WTC11 (cell line): ENCODE data around the gene ATM. TPM values are rescaled to one million over a fixed set of nuclear protein-coding genes. Genes with fewer than 3 reads are reported as not detected.

Experiments
- ATAC-seq: fragments of 200-7000 bp; cut with Tn5 transposase; 2 replicates; pipeline ENCODE4 v1.10.0; 2021; ENCODE audit warnings: mild to moderate bottlenecking, moderate library complexity
- CTCF ChIA-PET: fragments of 300-600 bp; sonication (Branson Sonifier 250); formaldehyde crosslinking; loops from one replicate; lab custom pipeline; 2021; ENCODE audit warnings: antibody characterized with exemption; lab: Charles Lee
- POLR2A ChIA-PET: fragments of 350-600 bp; sonication (Branson Sonifier 250); formaldehyde crosslinking; loops from one replicate; lab custom pipeline; 2021; ENCODE audit warnings: antibody characterized with exemption; lab: Charles Lee
- DNase-seq: peaks from one replicate; pipeline ENCODE4 v3.0.0; 2021; ENCODE audit warnings: low spot score
- H3K27ac Mint-ChIP-seq: 2 replicates; pipeline ENCODE4 v1.8.0; 2021; ENCODE audit warnings: mixed read lengths
- H3K27me3 Mint-ChIP-seq: 2 replicates; pipeline ENCODE4 v1.8.0; 2021; ENCODE audit warnings: low read depth, mild to moderate bottlenecking, moderate library complexity, mixed read lengths
- H3K36me3 Mint-ChIP-seq: 2 replicates; pipeline ENCODE4 v1.8.0; 2021; ENCODE audit warnings: mixed read lengths
- H3K4me1 Mint-ChIP-seq: 2 replicates; pipeline ENCODE4 v1.8.0; 2022; ENCODE audit warnings: mixed read lengths
- H3K4me3 Mint-ChIP-seq: 2 replicates; pipeline ENCODE4 v1.8.0; 2021; ENCODE audit warnings: mild to moderate bottlenecking, moderate library complexity, mixed read lengths
- H3K9me3 Mint-ChIP-seq: 2 replicates; pipeline ENCODE4 v1.8.0; 2021; ENCODE audit warnings: mixed read lengths
- AR ChIP-seq: fragments of 250-450 bp; sonication (Bioruptor Pico); IDR thresholded peaks from 2 replicates; pipeline ENCODE4 v1.9.0; 2021; ENCODE audit warnings: mild to moderate bottlenecking
- CDX4 ChIP-seq: fragments of 250-450 bp; sonication (Bioruptor Pico); IDR thresholded peaks from 2 replicates; pipeline ENCODE4 v1.9.0; 2021; ENCODE audit warnings: moderate library complexity, mild to moderate bottlenecking, inconsistent platforms, borderline replicate concordance
- CREB1 ChIP-seq: sonication (generic); formaldehyde crosslinking; IDR thresholded peaks from 2 replicates; pipeline ENCODE4 v1.8.0; 2023; ENCODE audit warnings: mild to moderate bottlenecking, missing genetic modification reagents
- ERG ChIP-seq: fragments of 250-450 bp; sonication (Bioruptor Pico); IDR thresholded peaks from 2 replicates; pipeline ENCODE4 v1.8.0; 2021; ENCODE audit warnings: mild to moderate bottlenecking
- FOXK1 ChIP-seq: sonication (generic); formaldehyde crosslinking; IDR thresholded peaks from 2 replicates; pipeline ENCODE4 v1.8.0; 2022; ENCODE audit warnings: mild to moderate bottlenecking, moderate library complexity, missing genetic modification reagents
- GRHL2 ChIP-seq: fragments of 250-450 bp; sonication (Bioruptor Pico); IDR thresholded peaks from 2 replicates; pipeline ENCODE4 v1.8.0; 2022; ENCODE audit warnings: mild to moderate bottlenecking, moderate library complexity; ENCODE audit not compliant: insufficient replicate concordance, severe bottlenecking
- GTF2I ChIP-seq: fragments of 250-450 bp; sonication (Bioruptor Pico); conservative IDR thresholded peaks from 2 replicates; pipeline ENCODE4 v1.4.0; 2021; ENCODE audit warnings: mild to moderate bottlenecking
- HMGA2 ChIP-seq: fragments of 250-450 bp; sonication (Bioruptor Pico); IDR thresholded peaks from 2 replicates; pipeline ENCODE4 v1.4.0; 2021; ENCODE audit warnings: mild to moderate bottlenecking, moderate library complexity
- TEAD1 ChIP-seq: sonication (generic); formaldehyde crosslinking; IDR thresholded peaks from 2 replicates; pipeline ENCODE4 v1.8.0; 2022; ENCODE audit warnings: mild to moderate bottlenecking, missing genetic modification reagents
- TP53 ChIP-seq: sonication (generic); formaldehyde crosslinking; IDR thresholded peaks from 2 replicates; pipeline ENCODE4 v1.8.1; 2023; ENCODE audit warnings: mild to moderate bottlenecking, missing genetic modification reagents
- ZNF138 ChIP-seq: sonication (generic); formaldehyde crosslinking; conservative IDR thresholded peaks from 2 replicates; pipeline ENCODE4 v1.8.1; 2022; ENCODE audit warnings: mild to moderate bottlenecking, moderate library complexity, missing genetic modification reagents
- ZNF219 ChIP-seq: sonication (generic); formaldehyde crosslinking; IDR thresholded peaks from 2 replicates; pipeline ENCODE4 v1.8.0; 2023; ENCODE audit warnings: missing genetic modification reagents, mild to moderate bottlenecking, borderline replicate concordance
- total RNA-seq: library from RNA; stranded (reverse); gene quantifications from 3 replicates; pipeline ENCODE4 v1.2.3, GENCODE V29; 2021
- TF ChIP-seq, protein P1 (sequence below): sonication (generic); formaldehyde crosslinking; IDR thresholded peaks from 2 replicates; pipeline ENCODE4 v1.8.1; 2022; ENCODE audit warnings: low read depth, mild to moderate bottlenecking, moderate library complexity, missing genetic modification reagents, borderline replicate concordance
- TF ChIP-seq, protein P2 (sequence below): sonication (generic); formaldehyde crosslinking; IDR thresholded peaks from 2 replicates; pipeline ENCODE4 v1.8.1; 2022; ENCODE audit warnings: missing genetic modification reagents, borderline replicate concordance
- TF ChIP-seq, protein P3 (sequence below): sonication (generic); formaldehyde crosslinking; IDR thresholded peaks from 2 replicates; pipeline ENCODE4 v1.8.1; 2023; ENCODE audit warnings: mild to moderate bottlenecking, moderate library complexity, missing genetic modification reagents
- TF ChIP-seq, protein P4 (sequence below): sonication (generic); formaldehyde crosslinking; IDR thresholded peaks from 2 replicates; pipeline ENCODE4 v1.8.0; 2022; ENCODE audit warnings: mild to moderate bottlenecking, missing genetic modification reagents
- TF ChIP-seq, protein P5 (sequence below): sonication (generic); formaldehyde crosslinking; IDR thresholded peaks from 2 replicates; pipeline ENCODE4 v1.8.1; 2022; ENCODE audit warnings: mild to moderate bottlenecking, moderate library complexity, missing genetic modification reagents

Gene ATM
- total RNA-seq, 1 experiment from 2014 or later = 49.5 TPM

DNA sequence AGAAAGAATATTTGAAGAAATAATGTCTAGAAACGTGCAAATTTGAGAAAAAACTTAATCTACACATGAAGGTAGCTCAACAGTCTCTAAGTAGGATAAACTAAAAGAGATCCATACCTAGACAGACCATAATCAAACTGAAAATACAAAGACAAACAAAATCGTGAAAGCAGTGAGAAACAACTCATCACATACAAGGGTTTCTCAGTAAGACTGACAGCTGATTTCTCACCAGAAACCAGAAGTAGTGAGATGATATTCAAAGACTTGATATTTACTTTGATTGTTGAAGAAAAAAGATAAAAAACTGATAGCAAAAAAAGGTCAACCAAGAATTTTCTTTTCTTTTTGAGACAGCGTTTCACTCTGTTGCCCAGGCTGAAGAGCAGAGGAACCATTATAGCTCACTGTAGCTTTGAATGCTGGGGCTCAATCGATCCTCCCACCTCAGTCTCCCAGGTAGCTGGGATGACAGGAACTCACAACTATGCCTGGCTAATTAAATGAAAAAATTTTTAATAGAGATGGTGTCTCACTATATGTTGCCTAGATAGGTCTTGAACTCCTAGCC lies 17.9 kb upstream of the ATM start:
- H3K36me3 Mint-ChIP-seq = peaks cover 53% of the 10 kb centered on the region
- no peaks in the 10 kb centered on the region for H3K27me3 Mint-ChIP-seq
- H3K4me1 Mint-ChIP-seq = peaks cover 25% of the 10 kb centered on the region
- TF ChIP-seq GRHL2 (CRISPR knock-in tag) (no peak), ZNF219 (no peak), TEAD1 (CRISPR knock-in tag) (no peak)
- TF ChIP-seq, all 79 proteins: peak for 0
- ChIA-PET CTCF (no interaction called here), POLR2A (no interaction called here)
- ATAC-seq = no peak
- no peak overlapping the region for H3K4me3 Mint-ChIP-seq
- no peak overlapping the region for H3K27ac Mint-ChIP-seq
- no peak for DNase-seq
- peaks cover 15% of the 10 kb centered on the region for H3K9me3 Mint-ChIP-seq

- ATAC-seq (no peak), DNase-seq (no peak)
- Mint-ChIP-seq H3K27ac (no peak overlapping the region), H3K27me3 (no peaks in the 10 kb centered on the region), H3K4me1 (peaks cover 14% of the 10 kb centered on the region), H3K9me3 (peaks cover 15% of the 10 kb centered on the region), H3K4me3 (no peak overlapping the region), H3K36me3 (peaks cover 63% of the 10 kb centered on the region)
- CTCF ChIA-PET = no interaction called here
- POLR2A ChIA-PET = interaction anchor here (1.5 kb wide), 1 partner anchor 17 kb away, joined by 5 read pairs; the partner anchor contains the start of genes ATM and NPAT
- TF ChIP-seq, protein P1, sequence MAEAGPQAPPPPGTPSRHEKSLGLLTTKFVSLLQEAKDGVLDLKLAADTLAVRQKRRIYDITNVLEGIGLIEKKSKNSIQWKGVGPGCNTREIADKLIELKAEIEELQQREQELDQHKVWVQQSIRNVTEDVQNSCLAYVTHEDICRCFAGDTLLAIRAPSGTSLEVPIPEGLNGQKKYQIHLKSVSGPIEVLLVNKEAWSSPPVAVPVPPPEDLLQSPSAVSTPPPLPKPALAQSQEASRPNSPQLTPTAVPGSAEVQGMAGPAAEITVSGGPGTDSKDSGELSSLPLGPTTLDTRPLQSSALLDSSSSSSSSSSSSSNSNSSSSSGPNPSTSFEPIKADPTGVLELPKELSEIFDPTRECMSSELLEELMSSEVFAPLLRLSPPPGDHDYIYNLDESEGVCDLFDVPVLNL (CRISPR knock-in tag) = no peak
- no peak for TF ChIP-seq CREB1 (CRISPR knock-in tag)
- TF ChIP-seq, protein P2, sequence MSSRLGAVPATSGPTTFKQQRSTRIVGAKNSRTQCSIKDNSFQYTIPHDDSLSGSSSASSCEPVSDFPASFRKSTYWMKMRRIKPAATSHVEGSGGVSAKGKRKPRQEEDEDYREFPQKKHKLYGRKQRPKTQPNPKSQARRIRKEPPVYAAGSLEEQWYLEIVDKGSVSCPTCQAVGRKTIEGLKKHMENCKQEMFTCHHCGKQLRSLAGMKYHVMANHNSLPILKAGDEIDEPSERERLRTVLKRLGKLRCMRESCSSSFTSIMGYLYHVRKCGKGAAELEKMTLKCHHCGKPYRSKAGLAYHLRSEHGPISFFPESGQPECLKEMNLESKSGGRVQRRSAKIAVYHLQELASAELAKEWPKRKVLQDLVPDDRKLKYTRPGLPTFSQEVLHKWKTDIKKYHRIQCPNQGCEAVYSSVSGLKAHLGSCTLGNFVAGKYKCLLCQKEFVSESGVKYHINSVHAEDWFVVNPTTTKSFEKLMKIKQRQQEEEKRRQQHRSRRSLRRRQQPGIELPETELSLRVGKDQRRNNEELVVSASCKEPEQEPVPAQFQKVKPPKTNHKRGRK (CRISPR knock-in tag) = no peak
- TF ChIP-seq, protein P3, sequence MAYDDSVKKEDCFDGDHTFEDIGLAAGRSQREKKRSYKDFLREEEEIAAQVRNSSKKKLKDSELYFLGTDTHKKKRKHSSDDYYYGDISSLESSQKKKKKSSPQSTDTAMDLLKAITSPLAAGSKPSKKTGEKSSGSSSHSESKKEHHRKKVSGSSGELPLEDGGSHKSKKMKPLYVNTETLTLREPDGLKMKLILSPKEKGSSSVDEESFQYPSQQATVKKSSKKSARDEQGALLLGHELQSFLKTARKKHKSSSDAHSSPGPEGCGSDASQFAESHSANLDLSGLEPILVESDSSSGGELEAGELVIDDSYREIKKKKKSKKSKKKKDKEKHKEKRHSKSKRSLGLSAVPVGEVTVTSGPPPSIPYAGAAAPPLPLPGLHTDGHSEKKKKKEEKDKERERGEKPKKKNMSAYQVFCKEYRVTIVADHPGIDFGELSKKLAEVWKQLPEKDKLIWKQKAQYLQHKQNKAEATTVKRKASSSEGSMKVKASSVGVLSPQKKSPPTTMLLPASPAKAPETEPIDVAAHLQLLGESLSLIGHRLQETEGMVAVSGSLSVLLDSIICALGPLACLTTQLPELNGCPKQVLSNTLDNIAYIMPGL (CRISPR knock-in tag) = no peak
- TF ChIP-seq, protein P4, sequence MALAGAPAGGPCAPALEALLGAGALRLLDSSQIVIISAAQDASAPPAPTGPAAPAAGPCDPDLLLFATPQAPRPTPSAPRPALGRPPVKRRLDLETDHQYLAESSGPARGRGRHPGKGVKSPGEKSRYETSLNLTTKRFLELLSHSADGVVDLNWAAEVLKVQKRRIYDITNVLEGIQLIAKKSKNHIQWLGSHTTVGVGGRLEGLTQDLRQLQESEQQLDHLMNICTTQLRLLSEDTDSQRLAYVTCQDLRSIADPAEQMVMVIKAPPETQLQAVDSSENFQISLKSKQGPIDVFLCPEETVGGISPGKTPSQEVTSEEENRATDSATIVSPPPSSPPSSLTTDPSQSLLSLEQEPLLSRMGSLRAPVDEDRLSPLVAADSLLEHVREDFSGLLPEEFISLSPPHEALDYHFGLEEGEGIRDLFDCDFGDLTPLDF (CRISPR knock-in tag) = no peak
- no peak for TF ChIP-seq GTF2I (CRISPR knock-in tag)
These were observed 16.7 kb upstream of the ATM start for GRCh38 chr11:108206171-108206570.

DNA sequence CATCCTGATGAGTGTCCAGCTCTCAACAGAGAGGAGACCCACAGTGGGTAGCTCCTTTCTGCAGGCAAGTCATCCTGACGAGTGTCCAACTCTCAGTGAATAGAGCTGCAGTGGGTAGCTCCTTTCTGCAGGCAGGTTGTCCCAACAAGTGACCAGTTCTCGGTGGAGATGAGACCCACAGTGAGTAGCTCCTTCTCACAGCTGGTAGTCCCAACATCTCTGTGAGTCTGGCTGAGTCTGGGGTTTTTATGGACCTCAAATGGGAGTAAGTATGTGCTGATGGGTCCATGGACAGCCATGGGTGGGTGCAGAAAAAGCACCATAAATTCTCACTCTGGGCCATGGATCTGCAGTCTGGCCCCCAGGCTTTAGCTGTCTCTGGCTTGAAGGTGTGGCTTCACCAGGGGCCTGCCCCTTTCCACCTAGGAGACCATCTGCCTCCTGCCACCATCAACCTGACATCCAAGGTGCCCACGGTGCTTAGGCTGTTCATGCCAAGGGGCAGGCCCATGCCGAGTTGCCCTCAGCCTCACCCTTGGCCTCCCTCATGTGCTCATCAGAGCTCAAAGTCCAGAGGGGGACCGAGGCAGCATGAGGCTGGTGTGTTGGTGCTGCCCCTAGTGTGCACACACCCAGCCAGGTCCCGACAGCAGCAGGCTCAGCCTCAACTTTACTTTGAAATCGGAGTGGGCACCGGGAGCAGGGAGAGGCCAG lies 15.7 kb upstream of the ATM start:
- 0 out of 2 replicates have a peak, but pooled peaks have one; percentile 26 for ATAC-seq
- POLR2A ChIA-PET = interaction anchor here (1.5 kb wide), 1 partner anchor 16 kb away, joined by 5 read pairs; the partner anchor contains the start of genes ATM and NPAT
- H3K4me1 Mint-ChIP-seq = peaks cover 11% of the 10 kb centered on the region
- H3K27ac Mint-ChIP-seq = no peak overlapping the region
- no peak for DNase-seq
- CTCF ChIA-PET = no interaction called here
- no peaks in the 10 kb centered on the region for H3K27me3 Mint-ChIP-seq
- H3K36me3 Mint-ChIP-seq = peaks cover 65% of the 10 kb centered on the region
- peaks cover 15% of the 10 kb centered on the region for H3K9me3 Mint-ChIP-seq
- H3K4me3 Mint-ChIP-seq = no peak overlapping the region
- TF ChIP-seq, protein P5, sequence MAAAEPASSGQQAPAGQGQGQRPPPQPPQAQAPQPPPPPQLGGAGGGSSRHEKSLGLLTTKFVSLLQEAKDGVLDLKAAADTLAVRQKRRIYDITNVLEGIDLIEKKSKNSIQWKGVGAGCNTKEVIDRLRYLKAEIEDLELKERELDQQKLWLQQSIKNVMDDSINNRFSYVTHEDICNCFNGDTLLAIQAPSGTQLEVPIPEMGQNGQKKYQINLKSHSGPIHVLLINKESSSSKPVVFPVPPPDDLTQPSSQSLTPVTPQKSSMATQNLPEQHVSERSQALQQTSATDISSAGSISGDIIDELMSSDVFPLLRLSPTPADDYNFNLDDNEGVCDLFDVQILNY (CRISPR knock-in tag) = no peak
- TF ChIP-seq TP53 (CRISPR knock-in tag) (no peak), ZNF138 (no peak), FOXK1 (CRISPR knock-in tag) (no peak), AR (CRISPR knock-in tag) (no peak), ERG (CRISPR knock-in tag) (no peak), HMGA2 (CRISPR knock-in tag) (no peak), GRHL2 (CRISPR knock-in tag) (no peak), ZNF219 (no peak), CDX4 (CRISPR knock-in tag) (no peak)
